Measurements from ENCODE around the gene SPEG.

GRCh38 chr2:219443697-219444023 is 9.0 kb downstream of the SPEG start:
- TF ChIP-seq CTCF (conservative IDR thresholded peaks at IDR 0.05; ENCODE audit: low read length): no peak
- TF ChIP-seq EZH2phosphoT487 (IDR thresholded peaks at IDR 0.05; ENCODE audit: borderline replicate concordance, low read depth, low read length): no peak
